Right forelimb (tissue), 1 donor: Measurements from ENCODE around the gene LAMA2.
"Not testable (repeated sequence)": the region's sequence is repeated elsewhere in the genome, so short reads cannot be mapped to it uniquely, and the experiment has no call there.

Experiments
- DNase-seq: peaks from one replicate; pipeline ENCODE4 v3.0.0-alpha.2; 2018

LAMA2 gene

DNA sequence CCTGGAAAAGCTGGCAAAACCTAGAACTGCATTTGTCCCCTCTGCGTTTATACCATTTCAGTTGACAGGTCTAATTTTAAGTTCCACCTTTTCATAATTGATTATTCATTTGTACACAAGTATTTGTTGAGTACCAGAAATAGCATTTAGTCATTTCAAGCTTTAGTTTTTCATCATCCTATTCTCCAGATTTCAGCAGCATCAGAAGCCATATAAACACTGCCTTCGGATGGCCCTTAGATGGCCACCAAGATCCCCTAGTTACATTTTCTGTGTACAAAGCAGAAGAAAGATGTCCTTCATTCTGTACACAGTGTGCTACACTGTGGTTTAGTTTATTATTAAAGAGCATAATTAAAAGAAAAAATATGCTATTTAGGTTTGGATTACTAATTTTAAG, 131.4 kb downstream of the LAMA2 start:
- no peak for DNase-seq

DNA sequence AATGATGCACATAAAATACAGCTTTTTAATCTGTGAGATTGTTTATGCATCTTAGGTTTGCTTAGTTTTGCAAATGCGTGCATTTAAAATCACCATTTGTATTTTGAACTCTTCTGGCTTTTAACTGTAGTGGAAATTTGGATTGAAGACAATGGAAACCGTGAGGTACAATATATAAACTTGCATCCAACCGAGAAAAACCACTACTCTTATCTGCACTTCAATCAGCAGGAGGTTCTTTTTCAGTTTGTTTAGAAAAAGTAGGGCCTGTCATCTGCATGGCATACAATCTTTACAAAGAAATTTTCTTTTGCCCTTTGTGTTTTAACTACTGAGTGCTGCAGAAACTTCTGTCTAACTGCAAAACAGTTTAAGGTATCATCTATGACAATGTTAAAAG, 132.8 kb downstream of the LAMA2 start:
- DNase-seq = no peak

DNA sequence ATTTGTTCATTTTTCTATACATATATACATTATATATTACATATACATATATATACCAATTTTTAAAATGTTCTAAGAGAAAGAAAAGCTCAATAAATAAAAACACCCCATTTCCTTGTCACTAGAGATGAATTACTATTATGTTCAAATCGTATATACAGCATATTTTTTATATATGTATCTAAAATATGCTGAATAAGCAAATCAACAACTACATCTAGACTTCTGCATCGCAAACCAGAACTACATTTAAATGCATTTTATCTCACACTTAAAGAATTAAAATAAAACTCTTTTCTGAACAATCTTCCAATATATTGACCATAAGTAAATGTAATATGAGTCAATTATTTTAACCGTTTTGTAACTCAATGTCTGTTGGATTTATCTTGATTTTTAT, 133.9 kb downstream of the LAMA2 start:
- DNase-seq = no peak

DNA sequence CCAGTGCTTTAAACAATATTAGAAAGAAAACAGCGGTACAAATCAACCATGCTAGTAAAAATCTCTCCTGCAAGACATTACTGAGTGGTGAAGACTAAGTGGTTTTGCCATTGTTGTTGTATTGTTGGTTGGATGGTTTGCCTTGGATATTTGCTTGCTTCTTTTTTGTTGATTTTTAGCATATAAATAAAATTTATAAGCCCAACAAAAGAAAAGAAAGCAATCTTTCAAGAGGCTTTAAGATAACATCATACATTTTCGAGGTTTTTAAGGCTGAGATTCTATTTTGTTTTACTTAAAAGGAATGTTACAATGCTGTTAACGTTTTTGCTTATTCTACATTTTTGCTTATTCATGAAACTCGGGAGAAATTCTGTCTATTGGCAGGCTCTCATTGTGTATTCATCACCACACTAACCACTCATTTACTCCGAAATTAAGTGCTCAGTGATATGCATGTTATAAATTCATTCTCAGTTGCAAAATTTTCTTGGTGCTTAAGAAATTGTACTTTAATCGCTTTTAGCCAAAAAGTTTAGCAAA, 139.1 kb downstream of the LAMA2 start:
- DNase-seq = no peak

DNA sequence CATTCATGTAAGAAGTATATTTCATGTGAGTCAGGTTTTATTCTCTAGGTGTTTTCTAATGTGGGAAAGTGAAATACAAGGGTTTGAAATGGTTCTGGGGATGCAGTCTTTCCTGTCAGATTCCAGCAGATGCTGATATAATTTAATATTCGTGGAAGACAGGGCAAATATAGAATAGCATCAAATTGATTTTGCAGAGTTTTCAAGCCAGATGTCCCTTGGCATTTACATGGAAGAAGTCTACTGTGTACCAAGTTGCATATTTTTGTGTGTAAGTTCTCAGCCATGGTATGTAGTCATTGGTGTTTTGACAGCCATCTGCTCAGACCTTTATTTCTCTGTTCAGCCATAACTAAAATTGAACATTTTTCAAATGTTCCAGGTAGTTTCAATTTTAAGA, 143.7 kb downstream of the LAMA2 start:
- DNase-seq = no peak

DNA sequence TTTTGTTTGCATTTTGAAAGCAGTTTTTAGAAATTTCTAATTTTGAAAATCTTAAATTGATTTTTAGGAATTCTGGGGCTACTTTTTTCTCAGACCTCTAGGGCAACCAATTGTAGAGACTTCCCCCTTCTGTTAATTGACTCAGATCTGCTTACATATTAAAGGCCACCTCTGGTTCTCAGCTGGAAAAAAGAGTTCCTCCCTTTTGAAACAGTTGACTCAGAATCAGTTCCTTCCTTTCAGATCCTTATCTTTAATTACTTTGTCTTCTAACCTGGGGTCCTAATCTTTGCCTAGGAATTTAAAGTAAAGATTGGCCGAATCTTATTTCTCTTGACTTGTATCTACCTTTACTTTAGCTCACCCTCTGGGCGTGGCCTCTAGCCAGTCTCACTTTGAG, 146.8 kb downstream of the LAMA2 start:
- DNase-seq = no peak

DNA sequence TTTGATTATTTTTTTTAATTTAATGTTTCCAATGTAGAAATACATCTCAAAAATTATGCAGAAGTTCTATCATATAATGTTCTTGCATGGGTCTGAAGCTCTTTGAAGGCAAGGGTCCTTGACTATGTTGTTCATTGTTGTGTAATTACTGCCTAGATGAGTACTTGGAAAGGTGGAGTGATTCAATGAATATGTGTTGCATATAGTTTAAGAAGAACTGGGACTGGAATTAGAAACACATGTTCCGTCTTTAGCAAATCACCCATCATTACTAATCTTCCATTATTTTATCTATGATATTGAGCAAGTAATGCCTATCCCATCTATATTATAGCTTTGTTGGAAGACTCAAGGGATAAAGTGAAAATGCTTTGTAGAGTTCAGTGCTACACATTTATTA, 147.3 kb downstream of the LAMA2 start:
- no peak for DNase-seq

DNA sequence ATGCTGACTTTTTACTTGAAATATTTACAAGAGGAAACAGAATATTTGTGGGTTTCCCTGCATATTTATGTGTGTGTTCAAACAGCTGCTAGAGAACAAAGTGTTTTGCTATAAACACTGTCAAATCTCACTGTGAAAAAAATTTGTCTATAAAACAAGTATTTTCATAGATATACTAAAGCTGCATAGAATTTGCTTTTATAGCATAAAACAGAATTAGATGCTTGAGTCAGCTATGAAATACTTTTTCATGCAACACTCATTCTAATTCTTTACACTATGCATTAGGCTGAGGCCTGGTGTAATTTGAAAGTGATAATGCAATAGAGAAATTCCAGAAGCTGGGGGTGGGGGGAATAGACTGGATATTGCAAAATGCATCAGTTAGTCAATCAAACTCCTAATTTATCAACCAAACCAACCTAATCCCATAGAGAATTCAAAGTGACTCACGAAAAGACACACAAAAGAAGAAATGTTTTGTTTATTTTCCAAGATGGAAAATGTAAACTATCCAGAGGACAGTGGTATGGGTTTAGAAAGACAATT, 148.2 kb downstream of the LAMA2 start:
- DNase-seq = no peak

DNA sequence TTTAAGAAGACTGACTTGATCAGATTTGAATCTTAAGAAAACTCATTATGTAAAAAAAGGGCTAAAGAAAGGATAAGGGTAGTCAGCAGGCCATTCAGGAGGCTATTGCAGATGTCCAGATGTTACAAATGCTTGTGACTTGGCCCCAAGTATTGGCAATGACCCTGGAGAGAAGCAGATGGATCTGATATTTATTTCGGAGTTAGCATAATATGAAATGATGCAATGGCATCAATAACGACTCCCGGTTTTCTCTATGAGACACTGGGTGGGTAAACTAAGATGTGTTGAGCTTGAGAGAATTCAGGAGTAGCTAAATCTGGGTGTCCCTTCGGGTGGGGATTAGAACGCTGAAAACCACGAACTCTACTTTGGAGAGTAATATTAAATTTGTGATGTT, 149.7 kb downstream of the LAMA2 start:
- DNase-seq = no peak

DNA sequence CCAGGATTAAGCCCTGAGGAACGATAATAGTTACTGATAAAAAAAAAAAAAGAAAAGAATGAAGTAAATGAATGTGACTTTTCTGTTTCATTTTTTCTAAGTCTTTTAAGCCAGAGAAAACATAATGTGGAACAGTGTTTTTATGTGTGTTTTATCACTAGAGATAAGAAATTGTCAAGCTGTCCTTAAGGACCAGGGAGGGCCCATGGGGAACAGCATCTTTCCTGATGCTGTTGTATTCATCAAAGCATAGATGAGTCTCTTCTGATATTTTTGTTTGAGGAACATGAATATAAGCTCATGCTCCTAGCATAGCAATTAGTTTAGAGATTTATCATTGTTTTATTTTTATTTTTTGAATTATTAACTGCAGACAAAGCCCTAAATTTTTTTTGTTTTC, 150.2 kb downstream of the LAMA2 start:
- no peak for DNase-seq

DNA sequence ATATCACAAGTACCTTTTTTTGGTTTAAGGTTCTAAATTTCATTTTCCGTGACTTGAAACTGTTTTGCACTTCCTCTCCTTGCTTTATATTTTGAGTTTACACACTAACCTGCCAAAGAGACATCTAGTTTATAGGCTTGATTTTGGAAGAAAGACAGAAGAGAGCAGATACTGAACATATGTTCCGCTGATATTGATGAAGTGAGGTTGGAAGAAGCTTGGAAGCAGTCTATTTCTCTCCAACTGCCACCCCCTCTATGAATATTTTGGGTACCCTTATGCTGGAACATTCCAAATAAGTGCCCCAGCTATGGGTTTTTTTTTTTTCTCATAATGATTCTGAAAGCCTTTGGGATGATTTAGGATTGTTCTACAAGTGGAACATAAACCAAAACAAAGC, 150.6 kb downstream of the LAMA2 start:
- DNase-seq = no peak

DNA sequence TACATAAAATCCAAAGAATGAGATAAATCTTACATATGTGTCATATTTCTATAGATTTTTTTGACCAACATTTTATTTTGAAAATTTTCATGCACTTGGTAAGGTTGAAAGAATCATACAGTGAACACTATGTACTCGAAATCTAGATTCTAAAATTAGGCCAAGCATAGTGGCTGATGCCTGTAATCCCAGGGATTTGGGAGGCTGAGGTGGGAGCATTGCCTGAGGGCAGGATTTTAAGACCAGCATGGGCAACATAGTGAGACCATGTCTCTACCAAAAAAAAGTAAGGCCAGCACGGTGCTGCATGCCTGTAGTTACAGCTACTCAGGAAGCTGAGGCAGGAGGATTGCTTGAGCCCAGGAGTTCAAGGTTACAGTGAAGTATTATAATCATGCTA, 158.6 kb downstream of the LAMA2 start:
- DNase-seq = no peak

DNA sequence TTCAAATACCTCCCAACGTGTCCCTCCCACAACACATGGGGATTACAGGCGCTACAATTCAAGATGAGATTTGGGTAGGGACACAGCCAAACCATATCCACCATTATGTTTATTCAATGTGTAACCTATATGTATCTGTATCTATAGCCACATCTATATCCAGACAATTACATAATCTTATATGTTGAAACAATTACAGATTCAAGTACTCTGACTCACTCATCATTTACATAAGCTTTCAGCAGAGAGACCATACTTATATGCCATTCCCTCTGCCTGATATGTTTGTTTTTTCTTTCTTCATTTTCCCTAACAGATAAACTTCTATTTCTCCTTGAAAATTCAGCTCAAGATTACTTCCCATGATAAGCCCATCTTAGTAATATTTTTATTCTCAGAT, 163.6 kb downstream of the LAMA2 start:
- DNase-seq = no peak

DNA sequence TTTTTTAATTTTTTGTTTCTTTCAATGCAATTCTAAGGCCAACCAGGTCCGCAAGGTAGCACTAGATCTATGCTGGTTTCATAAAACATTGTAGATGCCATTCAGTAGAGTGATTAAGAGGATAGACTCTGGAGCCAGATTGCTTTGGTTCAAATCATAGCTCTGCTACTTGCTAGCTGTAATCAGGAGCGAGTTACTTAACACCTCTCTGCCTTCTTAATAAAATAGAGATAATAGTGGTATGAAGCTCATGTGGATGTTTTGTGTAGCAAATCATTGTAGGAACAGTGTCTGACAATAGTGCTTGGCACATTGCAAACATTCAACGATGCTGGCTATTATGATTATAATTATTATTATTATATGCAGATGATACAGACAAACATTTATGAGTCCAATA, 164.9 kb downstream of the LAMA2 start:
- no peak for DNase-seq

DNA sequence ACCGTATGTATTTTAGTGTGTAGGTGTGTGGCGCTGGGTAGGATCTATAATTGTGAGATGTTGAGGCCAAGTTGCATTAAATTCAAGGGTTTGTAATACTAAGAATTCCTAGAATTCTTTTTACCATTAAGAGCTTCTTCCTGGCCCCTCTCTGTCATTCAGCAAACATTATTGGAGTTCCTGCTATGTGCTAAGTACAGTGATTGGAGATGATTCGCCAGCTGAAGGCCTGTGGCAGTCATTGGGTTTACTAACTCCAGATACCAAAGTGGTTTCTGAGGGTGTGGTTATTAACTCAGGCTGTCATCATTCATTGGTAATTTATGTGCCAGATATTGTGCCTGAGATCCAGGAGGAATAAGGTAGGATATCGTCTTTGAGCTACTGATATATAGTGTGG, 167.1 kb downstream of the LAMA2 start:
- no peak for DNase-seq

DNA sequence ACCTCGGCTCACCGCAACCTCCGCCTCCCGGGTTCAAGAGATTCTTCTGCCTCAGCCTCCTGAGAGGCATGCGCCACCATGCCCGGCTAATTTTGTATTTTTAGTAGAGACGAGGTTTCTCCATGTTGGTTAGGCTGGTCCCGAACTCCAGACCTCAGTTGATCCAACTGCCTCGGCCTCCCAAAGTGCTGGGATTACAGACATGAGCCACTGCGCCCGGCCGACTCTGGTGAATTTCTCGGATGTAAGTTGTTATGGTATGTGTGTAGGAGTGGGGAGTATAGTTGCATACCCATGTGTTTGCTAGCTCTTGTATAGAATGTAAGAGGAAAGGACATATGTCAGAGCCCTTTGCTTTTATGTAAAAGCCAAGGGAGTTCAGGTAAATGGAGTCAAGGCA, 170.2 kb downstream of the LAMA2 start:
- DNase-seq = not testable (repeated sequence)

DNA sequence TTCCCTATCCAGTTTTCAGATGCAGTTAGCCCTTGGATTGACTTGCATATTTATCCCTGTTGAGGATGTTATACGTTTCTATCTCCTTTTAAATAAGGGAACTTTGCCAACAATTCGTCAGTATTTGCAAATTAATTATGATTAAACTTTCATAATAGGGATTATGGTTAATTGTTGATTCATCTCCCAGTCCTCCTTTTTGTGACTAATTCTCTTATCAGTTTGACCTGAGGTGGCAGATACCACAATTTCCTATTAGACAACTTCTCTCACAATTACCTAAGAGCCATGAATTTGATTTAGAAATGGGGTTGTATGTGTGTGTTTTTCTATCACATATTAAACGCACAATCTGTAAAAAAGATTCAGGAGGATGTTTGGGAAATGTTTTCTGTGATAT, 172.9 kb downstream of the LAMA2 start:
- DNase-seq = no peak

DNA sequence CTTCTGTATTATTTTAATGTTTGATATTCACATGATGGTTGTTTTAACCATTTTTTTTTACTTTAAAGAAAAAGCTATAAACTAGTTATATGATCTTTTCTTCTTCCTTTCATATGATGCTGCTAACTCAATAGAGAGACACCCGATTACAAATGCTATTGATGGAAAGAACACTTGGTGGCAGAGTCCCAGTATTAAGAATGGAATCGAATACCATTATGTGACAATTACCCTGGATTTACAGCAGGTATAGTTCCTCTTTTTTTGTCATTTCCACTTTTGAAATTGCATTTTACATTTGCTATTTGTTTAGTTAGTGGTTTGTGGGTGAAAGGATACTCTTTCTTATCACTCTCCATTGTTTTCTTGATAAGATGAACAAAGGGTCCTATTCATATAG, 176.7 kb downstream of the LAMA2 start:
- DNase-seq = no peak

DNA sequence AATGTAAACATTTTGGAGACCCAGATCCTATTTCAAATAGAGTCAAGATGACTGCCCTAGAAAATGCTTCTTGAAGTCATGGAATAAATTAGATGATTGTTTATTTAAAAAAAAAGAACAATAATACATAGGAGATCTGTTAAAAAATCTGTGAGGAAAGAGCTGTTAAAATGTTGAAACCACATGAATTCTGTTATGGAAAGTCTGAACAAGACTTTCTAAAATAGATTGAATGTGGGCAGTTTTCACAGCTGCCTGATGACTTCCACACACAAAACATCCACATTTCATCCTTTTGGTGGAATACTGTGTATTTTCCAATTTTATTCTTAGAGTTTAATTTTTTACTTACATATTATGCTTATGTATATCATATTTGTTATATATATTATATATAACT, 186.1 kb downstream of the LAMA2 start:
- no peak for DNase-seq

DNA sequence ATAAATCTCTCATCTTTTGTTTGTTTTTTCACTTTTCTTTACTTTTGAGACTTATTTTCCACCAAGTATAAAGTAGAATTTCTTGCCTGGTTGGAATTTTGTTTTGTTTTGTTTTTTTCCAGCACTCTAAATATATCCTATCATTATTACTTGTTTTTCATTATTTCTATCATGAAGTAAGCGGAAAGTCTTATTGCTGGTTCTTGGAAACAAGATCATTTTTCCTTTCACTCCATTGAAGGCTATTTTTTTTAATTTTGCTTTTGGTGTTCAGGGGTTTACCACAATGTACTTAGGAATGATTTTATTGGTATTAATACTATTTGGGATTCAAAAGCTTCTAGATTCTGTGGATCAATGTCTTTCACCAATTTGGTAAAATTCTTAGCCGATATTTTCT, 190.1 kb downstream of the LAMA2 start:
- no peak for DNase-seq

DNA sequence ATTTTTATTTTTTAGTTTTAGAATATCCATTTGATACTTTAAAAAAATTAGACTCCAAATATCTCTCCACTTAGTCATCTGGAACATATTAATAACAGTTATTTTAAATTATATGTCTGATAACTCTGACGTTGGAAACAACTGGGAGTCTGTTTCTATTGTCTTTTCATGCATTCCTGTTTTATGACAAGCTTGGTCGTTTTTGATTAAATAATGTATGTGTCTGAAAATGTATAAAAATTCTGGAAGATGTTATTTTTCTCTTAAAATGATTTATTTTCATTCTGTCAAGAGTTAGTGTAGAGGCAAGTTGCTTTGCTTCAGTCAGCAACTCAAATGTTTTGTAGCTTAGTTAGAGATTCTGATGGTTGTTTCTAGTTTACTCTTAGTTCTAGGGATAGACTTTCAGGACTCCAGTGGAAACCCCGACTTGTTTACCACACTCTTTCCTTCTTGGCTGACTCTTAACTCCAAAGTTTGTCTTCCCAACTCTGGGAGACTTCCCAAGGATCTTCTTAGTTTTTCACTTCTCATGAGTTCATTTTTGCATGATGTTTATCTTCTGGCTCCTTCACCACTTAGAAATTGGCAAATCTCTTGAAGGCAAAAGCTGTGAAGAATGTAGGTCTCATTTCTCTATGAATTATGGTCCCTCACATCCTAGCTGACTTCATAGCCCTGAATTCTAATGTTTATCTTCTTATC, 190.9 kb downstream of the LAMA2 start:
- DNase-seq = no peak

DNA sequence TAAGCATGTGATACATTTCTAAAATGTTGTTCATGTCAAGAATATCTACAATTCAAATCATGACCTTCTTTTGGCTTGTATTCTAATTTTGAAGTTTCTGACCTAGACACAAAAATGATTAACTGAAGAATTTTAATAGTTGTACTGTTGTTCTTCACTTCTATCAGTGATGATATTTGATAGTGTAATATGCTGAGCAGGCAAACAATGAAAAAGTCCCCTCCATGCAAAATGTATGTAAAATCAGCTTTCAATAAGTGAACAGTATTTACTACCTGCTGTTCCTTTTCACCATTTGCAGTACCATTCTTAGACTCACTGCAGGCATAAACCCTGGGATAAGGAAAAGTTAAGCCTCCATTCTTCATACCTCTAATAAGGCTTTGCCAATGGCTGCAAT, 201.5 kb downstream of the LAMA2 start:
- DNase-seq = no peak

DNA sequence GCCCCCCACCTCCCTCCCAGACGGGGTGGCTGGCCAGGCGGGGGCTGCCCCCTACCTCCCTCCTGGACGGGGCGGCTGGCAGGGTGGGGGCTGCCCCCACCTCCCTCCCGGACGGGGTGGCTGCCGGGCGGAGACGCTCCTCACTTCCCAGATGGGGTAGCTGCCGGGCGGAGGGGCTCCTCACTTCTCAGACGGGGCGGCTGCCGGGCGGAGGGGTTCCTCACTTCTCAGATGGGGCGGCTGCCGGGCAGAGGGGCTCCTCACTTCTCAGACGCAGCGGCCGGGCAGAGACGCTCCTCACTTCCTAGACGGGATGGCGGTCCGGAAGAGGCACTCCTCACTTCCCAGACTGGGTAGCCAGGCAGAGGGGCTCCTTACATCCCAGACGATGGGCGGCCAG, 205.5 kb downstream of the LAMA2 start:
- not testable (repeated sequence) for DNase-seq

DNA sequence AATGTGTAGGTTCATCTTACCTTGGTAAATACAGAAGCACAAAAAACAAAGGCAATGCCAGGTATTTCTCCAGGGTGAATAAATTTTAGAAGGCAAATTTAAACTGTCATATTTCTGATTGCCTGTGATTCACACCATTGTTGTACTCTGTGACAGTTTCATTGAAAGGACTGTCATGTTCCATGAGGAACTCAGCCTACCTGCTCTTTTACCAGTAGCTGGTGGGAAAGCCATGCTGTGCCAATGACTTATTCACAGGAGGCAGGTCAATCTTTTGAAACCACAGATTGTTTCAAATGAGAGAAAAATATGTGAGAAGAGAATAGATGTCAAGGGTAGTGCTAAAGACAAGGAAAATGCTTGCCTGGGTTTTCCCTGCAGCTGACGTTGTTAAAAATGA, 206.4 kb downstream of the LAMA2 start:
- no peak for DNase-seq

DNA sequence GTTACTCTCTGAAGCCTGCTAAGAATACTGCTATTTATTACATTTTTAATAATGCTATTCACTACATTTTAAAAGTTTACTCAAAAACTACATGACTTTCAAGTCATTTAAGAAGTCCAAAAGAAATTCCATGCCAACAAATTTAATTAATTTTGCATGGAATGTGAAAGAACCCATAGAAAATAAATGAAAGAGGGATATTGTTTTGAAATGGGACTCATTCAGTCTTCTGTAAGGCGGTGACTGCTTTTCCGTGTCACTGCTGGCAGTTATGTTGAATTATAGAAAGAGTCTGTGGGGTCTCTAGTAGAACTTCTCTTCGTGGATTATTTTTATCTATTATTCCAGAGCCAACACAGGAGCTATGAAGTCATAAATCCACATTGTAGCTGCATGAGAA, 211.2 kb downstream of the LAMA2 start:
- DNase-seq = no peak
